ENCODE measurements around the gene CCL4. TPM values are rescaled to one million over a fixed set of nuclear protein-coding genes. Genes with fewer than 3 reads are reported as not detected.
A peak's percentile ranks its signal among the peaks of the same experiment; 100 is the strongest.

Gene CCL4
- total RNA-seq, 1 donor from 2014 or later = 23.4 TPM

DNA sequence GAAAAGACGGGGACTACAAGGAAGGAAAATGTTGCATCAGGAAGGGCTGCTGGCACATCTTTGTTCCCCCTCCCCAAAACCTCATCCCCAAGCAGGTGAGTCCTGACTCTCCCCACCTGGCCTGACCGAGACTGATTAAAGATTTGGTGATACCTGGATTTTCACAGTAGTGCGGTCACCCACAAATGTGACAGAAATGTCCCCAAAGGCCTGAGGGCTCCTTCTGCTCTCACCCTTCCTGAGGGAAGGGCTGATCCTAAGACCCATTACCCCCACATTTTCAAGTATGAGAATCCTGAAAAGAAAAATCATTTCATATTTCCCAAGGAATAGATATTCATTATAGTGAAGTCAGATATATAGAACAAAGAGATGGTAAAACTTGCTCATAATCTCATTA, 44.0 kb downstream of the CCL4 start:
- H3K4me1 ChIP-seq (ENCODE audit: insufficient read depth, low read length) = peaks cover 11% of the 10 kb centered on the region
- H3K9me3 ChIP-seq (ENCODE audit: insufficient read depth, low read depth, low read length) = no peaks in the 10 kb centered on the region
- Mint-ChIP-seq H3K4me1 (ENCODE audit: low read depth, unreplicated experiment) (peaks cover 8% of the 10 kb centered on the region), H3K36me3 (ENCODE audit: low read depth, unreplicated experiment) (no peaks in the 10 kb centered on the region), H3K27me3 (ENCODE audit: low read depth, unreplicated experiment) (peaks cover 10% of the 10 kb centered on the region), H3K9me3 (ENCODE audit: unreplicated experiment) (no peaks in the 10 kb centered on the region), H3K27ac (ENCODE audit: unreplicated experiment) (no peak overlapping the region), H3K4me3 (ENCODE audit: unreplicated experiment) (no peak overlapping the region)
- DNase-seq (ENCODE audit: low read depth) (no peak), FAIRE-seq (no peak)
- H3K4me3 ChIP-seq (ENCODE audit: insufficient read depth, low read depth, low read length) = no peak overlapping the region
- H3K36me3 ChIP-seq (ENCODE audit: insufficient read depth, low read length) = no peaks in the 10 kb centered on the region
- no peak overlapping the region for H3K9ac ChIP-seq (ENCODE audit: low read length)
- H3K4me2 ChIP-seq (ENCODE audit: low read length) = no peak overlapping the region
- no peak for TF ChIP-seq CTCF (IDR thresholded peaks at IDR 0.05; ENCODE audit: insufficient read depth, low read depth, low read length)
- no peak for TF ChIP-seq EZH2 (IDR thresholded peaks at IDR 0.05; ENCODE audit: insufficient read depth, low read length)
- no peak overlapping the region for H3K27ac ChIP-seq (ENCODE audit: low read depth, low read length)
- H2AFZ ChIP-seq (ENCODE audit: low read depth, low read length) = no peak overlapping the region
- no peaks in the 10 kb centered on the region for H3K79me2 ChIP-seq (ENCODE audit: insufficient read depth, low read length)
- H3K27me3 ChIP-seq (ENCODE audit: insufficient read depth, low read length) = no peaks in the 10 kb centered on the region
- no peaks in the 10 kb centered on the region for H4K20me1 ChIP-seq (ENCODE audit: insufficient read depth, low read length)

- no peak overlapping the region for H3K27ac ChIP-seq (ENCODE audit: low read depth, low read length)
- no peaks in the 10 kb centered on the region for H3K27me3 ChIP-seq (ENCODE audit: insufficient read depth, low read length)
- H3K9me3 Mint-ChIP-seq (ENCODE audit: unreplicated experiment) = no peaks in the 10 kb centered on the region
- peaks cover 11% of the 10 kb centered on the region for H3K4me1 ChIP-seq (ENCODE audit: insufficient read depth, low read length)
- H3K4me1 Mint-ChIP-seq (ENCODE audit: low read depth, unreplicated experiment) = peaks cover 8% of the 10 kb centered on the region
- no peak for FAIRE-seq
- H3K27me3 Mint-ChIP-seq (ENCODE audit: low read depth, unreplicated experiment) = peaks cover 16% of the 10 kb centered on the region
- no peak overlapping the region for H3K27ac Mint-ChIP-seq (ENCODE audit: unreplicated experiment)
- no peaks in the 10 kb centered on the region for H3K36me3 ChIP-seq (ENCODE audit: insufficient read depth, low read length)
- no peaks in the 10 kb centered on the region for H4K20me1 ChIP-seq (ENCODE audit: insufficient read depth, low read length)
- TF ChIP-seq CTCF (IDR thresholded peaks at IDR 0.05; ENCODE audit: insufficient read depth, low read depth, low read length) (peak; percentile 100), EZH2 (IDR thresholded peaks at IDR 0.05; ENCODE audit: insufficient read depth, low read length) (no peak)
- peak overlapping the region; percentile 11 for H2AFZ ChIP-seq (ENCODE audit: low read depth, low read length)
- no peak overlapping the region for H3K9ac ChIP-seq (ENCODE audit: low read length)
- no peaks in the 10 kb centered on the region for H3K9me3 ChIP-seq (ENCODE audit: insufficient read depth, low read depth, low read length)
- DNase-seq (ENCODE audit: low read depth) = peak; percentile 12
- H3K4me3 ChIP-seq (ENCODE audit: insufficient read depth, low read depth, low read length) = no peak overlapping the region
- no peaks in the 10 kb centered on the region for H3K79me2 ChIP-seq (ENCODE audit: insufficient read depth, low read length)
- no peaks in the 10 kb centered on the region for H3K36me3 Mint-ChIP-seq (ENCODE audit: low read depth, unreplicated experiment)
- peak overlapping the region; percentile 67 for H3K4me2 ChIP-seq (ENCODE audit: low read length)
- H3K4me3 Mint-ChIP-seq (ENCODE audit: unreplicated experiment) = no peak overlapping the region
Observed at GRCh38 chr17:36148559-36149295, 45.1 kb downstream of the CCL4 start.

DNA sequence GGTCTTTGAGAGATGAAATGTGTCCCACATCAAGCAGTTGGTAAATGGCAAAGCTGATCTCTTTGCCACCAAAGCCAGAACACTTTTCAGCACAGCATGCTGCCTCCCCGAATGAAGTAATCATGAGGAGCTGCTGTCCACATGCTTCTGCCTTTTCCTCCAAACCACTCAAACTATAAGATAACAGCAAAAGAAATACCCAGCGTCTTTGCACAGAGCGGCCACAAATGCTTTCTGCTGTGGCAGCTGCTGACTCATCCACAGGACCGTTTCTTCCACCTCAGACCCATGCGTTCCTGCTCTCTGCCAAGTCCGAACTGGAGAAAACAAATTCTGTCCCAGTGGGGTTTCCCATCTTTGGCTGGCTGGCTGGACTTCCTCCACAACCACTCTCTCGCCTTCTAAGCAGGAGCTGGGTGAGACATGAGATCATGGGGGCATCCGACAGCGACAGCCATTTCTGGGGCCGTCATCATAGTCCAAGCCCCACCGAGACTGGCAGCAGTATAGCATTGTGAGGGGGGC, 45.7 kb downstream of the CCL4 start:
- DNase-seq (ENCODE audit: low read depth) = peak; percentile 57
- no peak overlapping the region for H3K9ac ChIP-seq (ENCODE audit: low read length)
- H3K36me3 Mint-ChIP-seq (ENCODE audit: low read depth, unreplicated experiment) = no peaks in the 10 kb centered on the region
- no peak for FAIRE-seq
- peak overlapping the region; percentile 11 for H2AFZ ChIP-seq (ENCODE audit: low read depth, low read length)
- H3K27ac ChIP-seq (ENCODE audit: low read depth, low read length) = no peak overlapping the region
- peak overlapping the region; percentile 67 for H3K4me2 ChIP-seq (ENCODE audit: low read length)
- peaks cover 8% of the 10 kb centered on the region for H3K4me1 Mint-ChIP-seq (ENCODE audit: low read depth, unreplicated experiment)
- H3K9me3 Mint-ChIP-seq (ENCODE audit: unreplicated experiment) = no peaks in the 10 kb centered on the region
- H3K27me3 Mint-ChIP-seq (ENCODE audit: low read depth, unreplicated experiment) = peaks cover 17% of the 10 kb centered on the region
- H3K4me3 ChIP-seq (ENCODE audit: insufficient read depth, low read depth, low read length) = no peak overlapping the region
- no peaks in the 10 kb centered on the region for H4K20me1 ChIP-seq (ENCODE audit: insufficient read depth, low read length)
- peaks cover 3% of the 10 kb centered on the region for H3K27me3 ChIP-seq (ENCODE audit: insufficient read depth, low read length)
- TF ChIP-seq CTCF (IDR thresholded peaks at IDR 0.05; ENCODE audit: insufficient read depth, low read depth, low read length) (no peak), EZH2 (IDR thresholded peaks at IDR 0.05; ENCODE audit: insufficient read depth, low read length) (no peak)
- H3K27ac Mint-ChIP-seq (ENCODE audit: unreplicated experiment) = no peak overlapping the region
- H3K9me3 ChIP-seq (ENCODE audit: insufficient read depth, low read depth, low read length) = no peaks in the 10 kb centered on the region
- peaks cover 11% of the 10 kb centered on the region for H3K4me1 ChIP-seq (ENCODE audit: insufficient read depth, low read length)
- no peaks in the 10 kb centered on the region for H3K79me2 ChIP-seq (ENCODE audit: insufficient read depth, low read length)
- no peak overlapping the region for H3K4me3 Mint-ChIP-seq (ENCODE audit: unreplicated experiment)
- no peaks in the 10 kb centered on the region for H3K36me3 ChIP-seq (ENCODE audit: insufficient read depth, low read length)

Data from astrocyte (in vitro differentiated cells and primary cell).